ENCODE results near the gene DIMT1. TPM values are rescaled to one million over a fixed set of nuclear protein-coding genes. Genes with fewer than 3 reads are reported as not detected.

DIMT1 gene
- polyA plus RNA-seq, 1 donor (not counting 4 experiments of a cell fraction or from before 2014, with no cell fraction given), result 49.9 TPM

GRCh38 chr5:62371409-62371808, 32.3 kb downstream of the DIMT1 start:
- H3K36me3 ChIP-seq (ENCODE audit: control insufficient read depth in 2 of 2, extremely low read depth in 1 of 2, insufficient read depth in 2 of 2, low read length in 2 of 2), result peaks cover 0 to 7% of the 10 kb centered on the region in 2 experiments
- H3K4me3 ChIP-seq (ENCODE audit: control insufficient read depth in 2 of 3, extremely low read depth in 1 of 3, insufficient read depth in 2 of 3, low read depth in 1 of 3, low read length in 3 of 3), result no peak overlapping the region
- dilution Hi-C loops (cut with MboI; ENCODE audit: extremely low pct_ligation_motif_present, low sequenced_read_pairs), result no loop called here

GRCh38 chr5:62369039-62369438, 34.7 kb downstream of the DIMT1 start:
- no peak overlapping the region for H3K9ac ChIP-seq (ENCODE audit: control insufficient read depth, extremely low read depth, insufficient read depth, low read length)
- no peaks in the 10 kb centered on the region for H4K20me1 ChIP-seq (ENCODE audit: control insufficient read depth, extremely low read depth, insufficient read depth, low read length)
- no peaks in the 10 kb centered on the region for H3K9me3 ChIP-seq (ENCODE audit: control insufficient read depth, low read depth, low read length)
- no peak for FAIRE-seq
- H3K27ac ChIP-seq (ENCODE audit: control insufficient read depth, insufficient read depth, low read length), result no peak overlapping the region
- no peak for TF ChIP-seq EZH2 (IDR thresholded peaks at IDR 0.05; ENCODE audit: low read length)
- TF ChIP-seq CTCF (optimal IDR thresholded peaks at IDR 0.05 in 1 of 3, IDR thresholded peaks at IDR 0.05 in 1 of 3, conservative IDR thresholded peaks at IDR 0.05 in 1 of 3; ENCODE audit: extremely low read depth in 1 of 3, insufficient read depth in 2 of 3, low read length in 3 of 3), result no peak
- no peak overlapping the region for H3K4me2 ChIP-seq (ENCODE audit: control insufficient read depth, extremely low read depth, insufficient read depth, low read depth, low read length)
- no peaks in the 10 kb centered on the region for H3K79me2 ChIP-seq (ENCODE audit: control insufficient read depth, insufficient read depth, low read length)
- no peaks in the 10 kb centered on the region for H3K9me1 ChIP-seq (ENCODE audit: control insufficient read depth, extremely low read depth, insufficient read depth, low read length)
- H3K4me1 ChIP-seq (ENCODE audit: control insufficient read depth, extremely low read depth, insufficient read depth, low read length), result peaks cover 5% of the 10 kb centered on the region
- H2AFZ ChIP-seq (ENCODE audit: control insufficient read depth, low read length), result no peak overlapping the region
- no peak overlapping the region for H3K4me3 ChIP-seq (ENCODE audit: control insufficient read depth in 2 of 3, extremely low read depth in 1 of 3, insufficient read depth in 2 of 3, low read depth in 1 of 3, low read length in 3 of 3)
- no peaks in the 10 kb centered on the region for H3K27me3 ChIP-seq (ENCODE audit: control insufficient read depth, extremely low read depth, insufficient read depth, low read length)
- H3K36me3 ChIP-seq (ENCODE audit: control insufficient read depth in 2 of 2, extremely low read depth in 1 of 2, insufficient read depth in 2 of 2, low read length in 2 of 2), result peaks cover 6 to 10% of the 10 kb centered on the region in 2 experiments
- dilution Hi-C loops (cut with MboI; ENCODE audit: extremely low pct_ligation_motif_present, low sequenced_read_pairs), result no loop called here
- DNase-seq (ENCODE audit: low read depth, low spot score), result no peak

More at GRCh38 chr5:62371409-62371808, 32.3 kb downstream of the DIMT1 start:
- FAIRE-seq (no peak), DNase-seq (ENCODE audit: low read depth, low spot score) (no peak)
- H3K79me2 ChIP-seq (ENCODE audit: control insufficient read depth, insufficient read depth, low read length), result no peaks in the 10 kb centered on the region
- no peak overlapping the region for H3K27ac ChIP-seq (ENCODE audit: control insufficient read depth, insufficient read depth, low read length)
- no peak overlapping the region for H3K4me2 ChIP-seq (ENCODE audit: control insufficient read depth, extremely low read depth, insufficient read depth, low read depth, low read length)
- H2AFZ ChIP-seq (ENCODE audit: control insufficient read depth, low read length), result no peak overlapping the region
- no peaks in the 10 kb centered on the region for H3K27me3 ChIP-seq (ENCODE audit: control insufficient read depth, extremely low read depth, insufficient read depth, low read length)
- H3K9me1 ChIP-seq (ENCODE audit: control insufficient read depth, extremely low read depth, insufficient read depth, low read length), result no peaks in the 10 kb centered on the region
- TF ChIP-seq EZH2 (IDR thresholded peaks at IDR 0.05; ENCODE audit: low read length), result no peak
- TF ChIP-seq CTCF (optimal IDR thresholded peaks at IDR 0.05 in 1 of 3, IDR thresholded peaks at IDR 0.05 in 1 of 3, conservative IDR thresholded peaks at IDR 0.05 in 1 of 3; ENCODE audit: extremely low read depth in 1 of 3, insufficient read depth in 2 of 3, low read length in 3 of 3), result no peak
- H3K4me1 ChIP-seq (ENCODE audit: control insufficient read depth, extremely low read depth, insufficient read depth, low read length), result peaks cover 9% of the 10 kb centered on the region
- H4K20me1 ChIP-seq (ENCODE audit: control insufficient read depth, extremely low read depth, insufficient read depth, low read length), result no peaks in the 10 kb centered on the region
- H3K9ac ChIP-seq (ENCODE audit: control insufficient read depth, extremely low read depth, insufficient read depth, low read length), result no peak overlapping the region
- H3K9me3 ChIP-seq (ENCODE audit: control insufficient read depth, low read depth, low read length), result no peaks in the 10 kb centered on the region

Measured in keratinocyte (primary cell).